ENCODE measurements around the gene SPACA4.
A peak's percentile ranks its signal among the peaks of the same experiment; 100 is the strongest.
"Not testable (repeated sequence)": the region's sequence is repeated elsewhere in the genome, so short reads cannot be mapped to it uniquely, and the experiment has no call there.

The SPACA4 gene, protein sequence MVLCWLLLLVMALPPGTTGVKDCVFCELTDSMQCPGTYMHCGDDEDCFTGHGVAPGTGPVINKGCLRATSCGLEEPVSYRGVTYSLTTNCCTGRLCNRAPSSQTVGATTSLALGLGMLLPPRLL

DNA sequence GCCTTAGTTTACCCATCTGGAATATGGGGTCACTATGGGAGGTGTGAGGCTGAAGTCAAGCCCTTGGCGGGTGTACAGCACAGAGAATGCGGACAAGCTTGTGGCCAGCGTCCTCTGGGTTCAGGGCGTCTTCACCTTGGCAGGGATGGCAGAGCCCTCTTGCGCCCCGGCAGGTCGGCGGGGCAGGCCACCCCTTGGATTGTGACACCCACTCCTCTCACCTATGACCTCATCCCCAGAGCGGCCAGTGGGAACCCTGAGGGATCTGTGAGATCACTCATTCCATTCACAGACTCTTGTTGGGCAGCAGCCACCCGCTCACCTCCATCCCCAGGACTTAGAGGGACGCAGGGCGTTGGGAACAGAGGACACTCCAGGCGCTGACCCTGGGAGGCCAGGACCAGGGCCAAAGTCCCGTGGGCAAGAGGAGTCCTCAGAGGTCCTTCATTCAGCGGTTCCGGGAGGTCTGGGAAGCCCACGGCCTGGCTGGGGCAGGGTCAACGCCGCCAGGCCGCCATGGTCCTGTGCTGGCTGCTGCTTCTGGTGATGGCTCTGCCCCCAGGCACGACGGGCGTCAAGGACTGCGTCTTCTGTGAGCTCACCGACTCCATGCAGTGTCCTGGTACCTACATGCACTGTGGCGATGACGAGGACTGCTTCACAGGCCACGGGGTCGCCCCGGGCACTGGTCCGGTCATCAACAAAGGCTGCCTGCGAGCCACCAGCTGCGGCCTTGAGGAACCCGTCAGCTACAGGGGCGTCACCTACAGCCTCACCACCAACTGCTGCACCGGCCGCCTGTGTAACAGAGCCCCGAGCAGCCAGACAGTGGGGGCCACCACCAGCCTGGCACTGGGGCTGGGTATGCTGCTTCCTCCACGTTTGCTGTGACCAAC is at the start of gene SPACA4:
TSS of gene SPACA4 (plus strand) at position 280 of the 896 bp plus-strand sequence. CDS start at position 517, 237 bp downstream.
- no peak for DNase-seq (ENCODE audit: low spot score)

- DNase-seq (ENCODE audit: low spot score) = no peak
Observed at GRCh38 chr19:48556825-48557224, 49.7 kb upstream of the SPACA4 start.

DNA sequence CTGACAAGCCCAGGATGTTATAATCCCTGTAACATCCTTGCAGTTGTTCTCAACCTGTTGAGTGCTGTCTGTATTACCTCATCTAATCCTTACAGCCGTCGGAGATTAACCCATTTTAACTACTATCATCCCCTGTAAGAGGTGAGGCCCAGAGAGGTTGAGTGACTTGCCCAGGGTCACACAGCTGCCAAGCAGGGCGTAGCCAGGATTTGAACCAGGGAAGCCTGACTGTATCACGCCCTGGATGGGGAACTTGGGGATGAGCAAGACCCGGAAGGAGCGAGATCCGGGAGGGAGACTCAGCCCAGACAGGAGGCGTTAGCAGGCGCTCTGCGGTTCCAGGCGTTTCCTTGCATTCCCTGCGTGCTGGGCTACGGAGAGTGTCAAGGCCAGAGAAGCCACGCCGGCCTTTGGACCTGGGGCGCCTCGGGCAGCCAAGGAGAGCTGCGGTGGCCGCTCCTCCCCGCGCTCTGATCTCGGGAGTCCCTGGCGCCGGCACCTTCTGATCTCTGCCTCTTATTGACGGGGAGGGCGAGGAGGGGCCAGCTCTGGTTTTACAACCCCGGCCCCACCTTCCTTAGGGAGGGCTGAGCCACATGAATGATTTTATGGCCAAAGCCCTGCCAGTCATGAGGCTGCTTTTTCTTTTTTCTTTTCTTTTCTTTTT is 48.4 kb upstream of the SPACA4 start:
- no peak for DNase-seq (ENCODE audit: low spot score)

GRCh38 chr19:48560095-48560530 is 46.4 kb upstream of the SPACA4 start:
- no peak for DNase-seq (ENCODE audit: low spot score)

GRCh38 chr19:48561412-48561811 is 45.1 kb upstream of the SPACA4 start:
- no peak for DNase-seq (ENCODE audit: low spot score)

DNA sequence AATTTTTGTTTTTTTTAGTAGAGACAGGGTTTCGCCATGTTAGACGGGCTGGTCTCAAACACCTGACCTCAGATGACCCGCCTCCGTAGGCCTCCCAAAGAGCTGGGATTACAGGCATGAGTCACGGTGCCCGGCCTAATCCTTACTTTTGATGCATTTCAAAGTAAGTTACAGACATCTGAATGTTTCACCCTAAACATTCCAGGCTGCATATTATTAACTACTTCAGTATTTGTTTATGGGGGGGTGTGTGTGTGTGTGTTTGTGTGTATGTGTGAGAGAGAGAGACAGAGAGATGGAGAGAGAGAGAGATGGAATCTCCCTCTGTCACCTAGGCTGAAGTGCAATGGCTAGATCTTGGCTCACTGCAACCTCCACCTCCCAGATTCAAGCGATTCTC is 41.5 kb upstream of the SPACA4 start:
- DNase-seq (ENCODE audit: low spot score) = no peak

- DNase-seq (ENCODE audit: low spot score) = peak; percentile 70
Observed at GRCh38 chr19:48568345-48568886, 38.1 kb upstream of the SPACA4 start.

- DNase-seq (ENCODE audit: low spot score) = no peak
Observed at GRCh38 chr19:48569814-48570213, 36.7 kb upstream of the SPACA4 start.

DNA sequence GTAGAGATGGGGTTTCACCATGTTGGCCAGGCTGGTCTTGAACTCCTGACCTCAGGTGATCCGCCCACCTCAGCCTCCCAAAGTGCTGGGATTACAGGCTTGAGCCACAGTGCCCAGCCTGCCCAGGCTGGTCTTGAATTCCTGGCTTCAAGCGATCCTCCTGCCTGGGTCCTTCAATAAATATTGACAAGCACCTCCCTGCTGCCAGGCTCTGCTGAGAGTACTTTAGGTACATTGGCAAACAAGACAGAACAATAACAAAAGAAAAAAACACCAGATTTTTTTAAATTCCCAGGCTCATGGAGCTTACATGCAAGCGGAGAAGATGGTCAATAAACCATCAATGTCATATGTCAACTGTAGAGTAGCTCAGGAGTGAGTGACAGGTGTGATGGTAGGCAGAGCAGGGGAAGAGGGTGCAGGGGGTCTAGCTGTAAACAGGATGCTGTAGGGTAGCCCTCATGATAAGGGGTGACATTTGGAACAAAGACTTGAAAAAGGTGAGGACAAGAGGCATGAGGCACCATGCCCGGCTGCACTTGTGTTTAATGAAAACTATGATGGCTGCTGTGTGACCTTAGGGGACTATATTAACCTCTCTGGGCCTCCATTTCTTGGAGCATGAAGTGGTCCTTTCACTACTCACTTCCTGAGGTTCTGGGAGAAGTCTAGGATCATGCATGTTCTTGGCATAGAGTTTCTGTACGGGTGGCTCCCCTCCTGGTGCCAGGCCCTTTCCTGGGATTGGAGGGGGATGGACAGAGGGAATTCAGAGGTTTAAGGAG is 35.0 kb upstream of the SPACA4 start:
- DNase-seq (ENCODE audit: low spot score) = no peak

DNA sequence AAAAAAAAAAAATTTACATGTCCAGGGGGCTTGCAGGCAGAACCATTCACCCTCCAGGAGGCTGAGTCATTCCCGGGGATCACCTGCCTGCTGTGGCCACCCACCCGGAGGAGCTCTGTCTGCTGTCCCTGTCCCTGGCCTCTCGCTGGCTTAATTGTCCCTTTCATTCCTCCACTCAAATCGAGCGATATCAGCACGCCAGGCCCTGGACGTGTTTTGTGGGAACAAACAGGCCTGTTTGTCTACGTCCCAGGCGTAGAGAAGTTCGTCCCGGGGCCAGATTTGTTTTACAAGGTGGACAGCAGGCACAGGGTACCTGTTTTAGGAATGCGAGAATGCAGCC is 33.4 kb upstream of the SPACA4 start:
- DNase-seq (ENCODE audit: low spot score) = no peak

DNA sequence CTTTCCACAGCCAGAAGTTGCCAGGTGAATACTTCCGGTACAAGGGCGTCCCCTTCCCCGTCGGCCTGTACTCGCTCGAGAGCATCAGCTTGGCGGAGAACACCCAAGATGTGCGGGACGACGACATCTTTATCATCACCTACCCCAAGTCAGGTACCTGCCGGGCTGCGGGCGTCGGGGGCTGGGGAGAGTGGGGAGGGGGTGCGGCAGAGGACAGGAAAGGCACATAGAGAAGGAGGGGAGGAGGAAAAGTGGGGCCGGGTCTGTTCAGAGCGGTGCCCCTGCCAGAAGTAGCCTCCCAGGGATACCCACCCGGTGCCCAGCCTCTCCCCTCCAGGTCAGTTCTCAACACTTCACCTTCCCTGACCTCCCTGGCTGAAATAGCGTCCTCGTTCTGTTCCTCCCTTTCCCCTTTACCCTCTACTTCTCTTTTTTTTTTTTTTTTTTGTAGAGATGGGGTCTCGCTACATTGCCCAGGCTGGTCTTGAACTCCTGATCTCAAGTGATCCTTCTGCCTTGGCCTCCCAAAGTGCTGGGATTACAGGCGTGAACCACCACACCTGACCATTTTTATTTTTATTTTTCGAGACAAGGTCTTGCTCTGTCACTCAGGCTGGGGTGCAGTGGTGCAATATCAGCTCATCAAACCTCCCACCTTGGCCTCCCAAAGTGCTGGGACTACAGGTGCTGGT is 30.5 kb upstream of the SPACA4 start:
- no peak for DNase-seq (ENCODE audit: low spot score)

GRCh38 chr19:48577908-48578307 is 28.6 kb upstream of the SPACA4 start:
- DNase-seq (ENCODE audit: low spot score) = not testable (repeated sequence)

- no peak for DNase-seq (ENCODE audit: low spot score)
Observed at GRCh38 chr19:48578891-48579290, 27.7 kb upstream of the SPACA4 start.

GRCh38 chr19:48582168-48582567 is 24.4 kb upstream of the SPACA4 start:
- DNase-seq (ENCODE audit: low spot score) = no peak

GRCh38 chr19:48587387-48587786 is 19.2 kb upstream of the SPACA4 start:
- DNase-seq (ENCODE audit: low spot score) = no peak

DNA sequence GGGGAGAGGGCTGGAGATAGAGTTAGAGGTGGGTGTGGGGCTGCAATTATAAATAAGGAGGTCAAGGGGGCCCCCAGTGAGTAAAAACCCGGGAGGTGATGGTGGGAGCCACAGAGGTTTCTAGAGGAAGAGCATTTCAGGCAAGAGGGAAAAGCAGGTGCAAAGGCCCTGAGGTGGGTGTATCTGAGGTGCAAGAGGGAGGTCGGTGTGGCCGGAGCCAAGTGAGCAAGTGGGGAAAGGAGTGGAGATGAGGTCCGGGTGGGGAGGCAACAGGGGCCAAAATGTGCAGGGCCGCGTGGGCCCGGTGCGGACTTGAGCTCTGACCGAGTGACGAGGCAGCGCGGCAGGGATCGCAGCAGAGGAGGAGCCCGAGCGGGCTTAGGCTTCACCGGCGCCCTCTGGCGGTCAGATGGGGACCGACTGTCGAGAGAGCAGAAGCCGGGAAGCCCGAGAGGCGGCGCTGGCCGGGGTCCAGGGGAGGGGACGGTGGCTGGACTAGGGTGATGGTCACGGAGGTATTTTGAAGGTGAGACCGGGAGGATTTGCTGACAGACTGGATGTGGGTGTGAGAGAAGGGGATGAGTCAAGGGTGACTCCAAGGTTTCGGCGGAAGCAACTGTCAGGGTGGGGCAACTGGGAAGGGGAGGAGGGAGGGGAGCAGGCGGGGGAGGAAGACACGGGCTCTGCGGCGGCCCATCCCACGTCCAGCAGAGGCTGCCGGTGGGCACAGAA is 17.7 kb upstream of the SPACA4 start:
- DNase-seq (ENCODE audit: low spot score) = peak; percentile 79

- DNase-seq (ENCODE audit: low spot score) = no peak
Observed at GRCh38 chr19:48591021-48591420, 15.5 kb upstream of the SPACA4 start.

DNA sequence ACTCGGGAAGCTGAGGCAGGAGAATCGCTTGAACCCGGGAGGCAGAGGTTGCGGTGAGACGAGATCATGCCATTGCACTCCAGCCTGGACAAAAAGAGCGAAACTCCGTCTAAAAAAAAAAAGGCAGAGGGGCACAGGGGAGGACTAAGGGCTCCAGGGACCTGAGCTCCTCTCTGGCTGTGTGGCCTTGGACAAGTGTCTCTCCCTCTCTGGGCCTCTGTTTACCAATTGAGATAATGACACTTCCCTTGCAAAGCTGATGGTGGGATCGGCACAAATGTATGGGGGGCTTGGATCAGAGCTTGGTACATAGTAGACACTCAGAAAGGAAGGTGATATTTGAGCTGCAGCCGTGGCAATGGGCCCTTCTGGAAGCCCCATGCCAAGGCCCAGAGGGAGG is 11.4 kb upstream of the SPACA4 start:
- DNase-seq (ENCODE audit: low spot score) = no peak

DNA sequence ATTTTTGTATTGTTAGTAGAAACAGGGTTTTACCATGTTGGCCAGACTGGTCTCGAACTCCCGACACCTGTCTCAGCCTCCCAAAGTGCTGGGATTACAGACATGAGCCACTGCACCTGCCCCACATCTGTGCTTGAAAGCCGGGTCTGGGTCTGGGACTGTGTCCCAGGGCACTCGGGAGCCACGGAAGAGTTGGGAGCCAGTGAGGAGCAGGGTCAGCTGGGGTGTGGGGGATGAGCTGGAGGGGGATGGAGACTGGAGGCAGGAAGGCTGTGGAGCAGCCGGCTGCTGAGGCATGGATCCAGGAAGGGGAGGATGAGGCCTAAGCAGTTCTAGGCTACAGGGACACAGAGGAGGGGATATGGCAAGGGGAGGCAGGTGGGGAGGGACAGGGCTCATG is 10.7 kb upstream of the SPACA4 start:
- no peak for DNase-seq (ENCODE audit: low spot score)

- no peak for DNase-seq (ENCODE audit: low spot score)
Observed at GRCh38 chr19:48596237-48596636, 10.3 kb upstream of the SPACA4 start.

All from kidney capillary endothelial cell (primary cell).